Endometrium (tissue), 2 donors: ENCODE results near the gene IL1RL2.
A peak's percentile ranks its signal among the peaks of the same experiment; 100 is the strongest.

Source experiments
- FAIRE-seq: peaks from 2 replicates; lab custom pipeline; 2012; peaks lifted over from hg19 to GRCh38; lab: Jason Lieb, UNC
- donor health status: control.
- donor health status: control.

The IL1RL2 gene

GRCh38 chr2:102267774-102268173 is 81.0 kb downstream of the IL1RL2 start:
- FAIRE-seq: no peak

GRCh38 chr2:102268510-102269199 is 81.8 kb downstream of the IL1RL2 start:
- FAIRE-seq: peak; percentile 77

GRCh38 chr2:102269200-102269524 is 82.3 kb downstream of the IL1RL2 start:
- FAIRE-seq: no peak

- no peak for FAIRE-seq
These were observed 85.0 kb downstream of the IL1RL2 start for GRCh38 chr2:102271844-102272243.

- no peak for FAIRE-seq
These were observed 86.9 kb downstream of the IL1RL2 start for GRCh38 chr2:102273619-102274211.

- FAIRE-seq: no peak
These were observed 89.9 kb downstream of the IL1RL2 start for GRCh38 chr2:102276549-102277201.

GRCh38 chr2:102277202-102277700 is 90.4 kb downstream of the IL1RL2 start:
- FAIRE-seq: no peak

- FAIRE-seq: no peak
These were observed 92.0 kb downstream of the IL1RL2 start for GRCh38 chr2:102278720-102279390.

- FAIRE-seq: no peak
These were observed 92.5 kb downstream of the IL1RL2 start for GRCh38 chr2:102279391-102279735.

GRCh38 chr2:102282678-102283091 is 95.9 kb downstream of the IL1RL2 start:
- FAIRE-seq: no peak

- FAIRE-seq: no peak
These were observed 97.2 kb downstream of the IL1RL2 start for GRCh38 chr2:102283996-102284395.

GRCh38 chr2:102284611-102285010 is 97.8 kb downstream of the IL1RL2 start:
- no peak for FAIRE-seq

- no peak for FAIRE-seq
These were observed 98.5 kb downstream of the IL1RL2 start for GRCh38 chr2:102285368-102285767.

- FAIRE-seq: no peak
These were observed 99.2 kb downstream of the IL1RL2 start for GRCh38 chr2:102286041-102286440.

- FAIRE-seq: no peak
These were observed 102.3 kb downstream of the IL1RL2 start for GRCh38 chr2:102289129-102289528.
